ENCODE results near the gene TFAM.

- TF ChIP-seq CTCF (IDR thresholded peaks at IDR 0.05) = no peak
- no peak for TF ChIP-seq POLR2AphosphoS5 (IDR thresholded peaks at IDR 0.05)
- no peak for TF ChIP-seq POLR2A (IDR thresholded peaks at IDR 0.05)
- TF ChIP-seq EP300 (IDR thresholded peaks at IDR 0.05) = no peak
Observed at GRCh38 chr10:58358314-58358933, 26.8 kb upstream of the TFAM start.

All from upper lobe of left lung (tissue), 4 donors.